ENCODE results near the gene ATP6V1G1.

Gene ATP6V1G1

DNA sequence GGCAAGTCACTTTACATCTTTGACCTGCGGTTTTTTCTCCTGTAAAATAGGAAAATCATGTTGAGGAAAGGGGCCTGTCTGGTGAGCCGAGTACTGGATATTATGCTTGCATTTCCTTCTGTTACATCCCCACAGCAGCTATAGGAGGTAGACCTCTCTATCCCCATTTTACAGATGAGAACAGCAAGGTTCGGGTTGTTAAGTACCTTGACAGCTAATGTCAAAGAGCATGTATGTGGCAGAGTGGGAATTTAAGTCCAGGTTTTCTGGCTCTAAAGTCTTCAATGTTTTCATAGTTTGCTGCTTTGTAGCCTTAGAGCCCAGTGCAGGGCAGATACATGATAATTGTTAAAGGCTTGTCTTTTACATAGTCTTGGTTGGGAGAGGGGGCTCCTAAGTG is 26.4 kb downstream of the ATP6V1G1 start:
- DNase-seq = no peak

DNA sequence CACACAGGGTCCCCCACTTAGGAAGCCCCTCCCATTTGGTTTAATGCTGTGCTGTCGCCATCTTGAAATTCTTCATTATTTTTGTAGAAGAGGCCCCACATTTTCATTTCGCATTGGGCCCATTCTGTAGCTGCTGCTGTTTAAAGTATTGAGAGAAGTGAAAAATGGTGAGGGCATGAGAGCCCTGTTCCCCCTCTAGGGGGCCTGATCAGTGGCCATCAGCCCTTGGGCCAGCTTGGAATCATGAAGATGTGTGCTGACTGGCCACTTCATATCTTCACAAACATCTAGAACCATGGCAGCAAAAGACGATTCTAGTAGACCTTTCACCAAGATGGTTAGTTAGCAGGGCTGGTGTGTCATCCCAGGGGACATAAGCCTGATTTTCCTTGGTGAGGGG is 26.8 kb downstream of the ATP6V1G1 start:
- DNase-seq = no peak

DNA sequence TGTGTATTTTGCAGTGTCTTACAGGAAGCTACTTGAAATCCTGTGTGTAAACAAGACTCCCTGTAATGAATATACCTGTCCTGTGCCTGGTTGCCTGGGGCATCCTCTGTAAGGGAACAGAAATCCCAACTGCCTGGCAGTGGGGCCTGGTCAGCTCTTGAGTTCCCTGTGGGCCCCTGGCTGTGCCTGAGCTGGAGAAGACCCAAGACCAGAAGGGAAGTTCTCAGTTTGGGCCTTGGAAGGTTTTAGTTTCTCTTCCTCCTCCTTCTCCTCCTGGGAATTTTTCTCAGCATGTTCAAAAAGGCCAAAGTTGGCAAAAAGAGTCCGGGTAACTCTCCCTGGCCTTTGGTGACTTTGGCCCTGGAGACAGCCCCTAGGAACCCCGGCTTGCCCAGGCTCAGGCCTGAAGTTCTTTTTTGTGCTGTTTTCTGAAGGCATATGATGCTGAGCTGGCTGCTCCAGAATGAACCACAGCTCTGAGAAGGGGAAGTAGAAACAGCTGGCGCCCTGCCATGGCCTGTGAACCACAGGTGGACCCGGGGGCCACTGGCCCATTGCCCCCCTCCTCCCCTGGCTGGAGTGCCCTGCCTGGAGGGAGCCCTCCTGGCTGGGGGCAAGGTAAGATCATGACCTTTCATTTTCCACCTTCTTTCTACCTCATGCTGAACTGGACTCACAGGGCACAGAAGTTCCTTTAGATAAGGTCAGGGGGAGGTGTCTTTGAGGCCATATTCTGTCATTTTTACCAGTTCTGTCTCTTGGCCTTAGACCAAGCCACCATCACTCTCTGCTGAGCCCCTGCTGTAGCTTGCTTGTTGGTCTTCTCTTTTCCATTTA is 29.3 kb downstream of the ATP6V1G1 start:
- no peak for DNase-seq

- DNase-seq = no peak
Observed at GRCh38 chr9:114619191-114619761, 31.7 kb downstream of the ATP6V1G1 start.

GRCh38 chr9:114621561-114621960 is 34.0 kb downstream of the ATP6V1G1 start:
- DNase-seq = no peak

GRCh38 chr9:114621975-114622609 is 34.5 kb downstream of the ATP6V1G1 start:
- no peak for DNase-seq

GRCh38 chr9:114624677-114625076 is 37.1 kb downstream of the ATP6V1G1 start:
- DNase-seq = no peak

GRCh38 chr9:114626415-114627020 is 38.9 kb downstream of the ATP6V1G1 start:
- no peak for DNase-seq

- no peak for DNase-seq
Observed at GRCh38 chr9:114627553-114627952, 40.0 kb downstream of the ATP6V1G1 start.

DNA sequence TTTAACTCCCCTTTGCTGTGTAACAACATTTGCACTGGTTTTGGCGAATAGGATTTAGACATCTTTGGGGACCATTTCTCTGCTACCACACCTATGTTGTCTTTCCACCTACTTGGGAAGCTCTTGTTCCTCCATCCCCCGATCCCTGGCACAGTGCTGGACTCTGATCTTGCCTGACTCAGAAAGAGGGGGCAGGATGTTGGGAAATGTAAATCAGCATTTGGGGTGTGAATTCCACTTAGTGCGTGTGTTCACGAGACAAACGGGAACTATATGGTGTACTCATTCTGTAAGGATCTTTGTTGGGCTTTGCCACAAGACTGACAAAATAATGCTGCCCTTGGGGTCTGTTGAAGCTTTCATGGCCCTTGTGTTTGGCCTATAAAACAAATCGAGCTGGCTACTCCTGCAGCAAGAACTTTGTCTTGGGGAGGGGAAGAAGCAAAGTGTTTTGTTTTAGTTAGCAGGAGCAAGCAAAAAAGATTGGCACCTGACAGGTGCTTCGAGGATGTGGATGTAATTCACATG is 42.1 kb downstream of the ATP6V1G1 start:
- no peak for DNase-seq

DNA sequence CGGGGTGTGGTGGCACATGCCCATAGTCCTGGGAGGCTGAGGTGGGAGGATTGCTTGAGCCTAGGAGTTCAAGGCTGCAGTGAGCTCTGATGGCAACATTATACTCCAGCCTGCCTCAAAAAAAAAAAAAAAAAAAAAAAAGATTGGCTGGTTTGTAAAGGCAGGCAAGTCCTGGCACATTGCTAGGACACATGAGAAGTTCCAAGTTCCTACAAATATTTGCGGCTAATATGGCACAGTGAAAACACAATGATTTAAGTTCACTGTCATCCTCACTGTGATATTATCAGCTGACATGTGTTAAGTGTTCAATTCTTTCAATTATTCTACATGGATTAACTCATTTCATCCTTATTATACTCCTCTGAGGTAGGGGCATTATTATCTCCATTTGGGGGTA is 43.6 kb downstream of the ATP6V1G1 start:
- no peak for DNase-seq

DNA sequence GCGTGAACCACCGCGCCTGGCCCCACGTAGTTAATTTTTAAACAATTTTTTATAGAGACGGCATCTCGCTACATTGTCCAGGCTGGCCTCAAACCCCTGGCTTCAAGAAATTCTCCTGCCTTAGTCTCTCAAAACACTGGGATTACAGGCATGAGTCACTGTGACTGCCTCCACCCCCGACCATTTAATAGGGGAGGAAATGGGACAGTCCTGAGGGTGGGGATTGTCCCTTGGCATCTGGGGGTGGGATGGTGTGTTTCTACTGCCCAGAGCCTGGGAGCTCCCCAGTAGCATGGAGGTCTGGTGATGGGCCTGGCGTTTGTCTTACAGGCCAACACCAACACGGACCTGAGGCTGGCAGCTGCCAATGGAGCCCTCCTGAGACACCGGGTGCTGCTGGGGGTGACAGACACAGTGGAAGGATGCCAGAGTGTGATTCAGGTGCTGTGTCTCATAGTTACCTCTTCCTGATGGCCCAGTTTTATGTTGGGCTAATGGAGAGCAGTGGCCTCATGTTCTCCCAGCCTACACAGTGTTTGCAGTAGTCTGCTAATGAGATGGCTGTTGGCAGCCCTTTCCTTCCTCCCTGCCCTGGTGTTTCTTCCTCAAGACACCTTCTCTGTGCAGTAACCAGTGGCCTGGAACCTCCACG is 46.0 kb downstream of the ATP6V1G1 start:
- DNase-seq = no peak

- no peak for DNase-seq
Observed at GRCh38 chr9:114634387-114634786, 46.8 kb downstream of the ATP6V1G1 start.

GRCh38 chr9:114638404-114638803 is 50.8 kb downstream of the ATP6V1G1 start:
- DNase-seq = no peak

- no peak for DNase-seq
Observed at GRCh38 chr9:114641967-114642366, 54.4 kb downstream of the ATP6V1G1 start.

GRCh38 chr9:114643001-114643400 is 55.4 kb downstream of the ATP6V1G1 start:
- DNase-seq = no peak

DNA sequence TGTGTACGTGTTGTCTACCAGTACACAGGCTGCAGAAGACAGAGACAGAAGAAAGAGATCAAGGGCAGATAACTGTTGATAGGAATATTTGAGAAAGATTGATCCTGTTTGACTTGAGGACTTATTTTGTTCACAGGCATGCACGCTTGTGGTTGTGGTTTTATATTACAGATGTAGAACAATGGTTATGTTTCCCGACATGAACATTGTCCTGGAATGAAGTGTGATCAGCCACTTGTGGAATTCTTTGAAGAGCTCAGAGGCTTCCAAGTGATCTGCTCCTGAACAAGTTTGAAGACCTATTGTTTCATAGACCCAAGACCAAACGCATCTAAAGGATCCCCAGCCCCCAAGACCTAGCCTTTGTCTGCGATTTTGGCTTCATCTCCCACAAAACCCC is 56.3 kb downstream of the ATP6V1G1 start:
- no peak for DNase-seq
